ENCODE measurements around the gene VANGL2.

The VANGL2 gene

DNA sequence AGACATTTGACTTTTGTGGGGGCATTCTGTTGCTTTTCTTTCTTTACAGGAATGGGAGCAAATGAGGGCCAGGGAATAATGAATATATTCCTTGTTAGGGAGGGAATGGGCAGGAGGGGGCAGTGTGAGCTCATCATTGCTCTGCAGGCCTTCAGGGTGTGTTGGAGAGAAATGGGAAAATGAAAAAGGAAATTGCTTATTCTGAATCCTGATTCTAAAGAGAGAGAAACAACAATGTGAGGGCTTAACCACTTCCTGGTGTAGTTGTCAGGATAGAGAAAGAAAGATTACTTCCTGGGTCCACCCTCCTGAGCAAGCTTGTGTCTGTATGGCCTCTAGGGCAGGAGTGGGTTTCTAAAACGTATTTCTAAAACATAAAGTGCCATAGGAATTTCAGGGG is 28.3 kb downstream of the VANGL2 start:
- ATAC-seq = peak; percentile 90
- no peak for TF ChIP-seq ZNF70 (CRISPR knock-in tag; IDR thresholded peaks at IDR 0.05)
- TF ChIP-seq OSR1 (CRISPR knock-in tag; IDR thresholded peaks at IDR 0.05) = no peak
- TF ChIP-seq ZNF565 (CRISPR knock-in tag; conservative IDR thresholded peaks at IDR 0.05; ENCODE audit: low read depth) = no peak
- no peak for TF ChIP-seq CSDC2 (CRISPR knock-in tag; IDR thresholded peaks at IDR 0.05)
- no peak for TF ChIP-seq PPARA (CRISPR knock-in tag; IDR thresholded peaks at IDR 0.05; ENCODE audit: borderline replicate concordance)
- no peak for TF ChIP-seq ZFP3 (CRISPR knock-in tag; IDR thresholded peaks at IDR 0.05)
- TF ChIP-seq GLIS3 (CRISPR knock-in tag; IDR thresholded peaks at IDR 0.05) = no peak
- no peak for TF ChIP-seq RARB (CRISPR knock-in tag; IDR thresholded peaks at IDR 0.05)
- TF ChIP-seq ESRRG (CRISPR knock-in tag; IDR thresholded peaks at IDR 0.05) = no peak
- TF ChIP-seq, protein P1, sequence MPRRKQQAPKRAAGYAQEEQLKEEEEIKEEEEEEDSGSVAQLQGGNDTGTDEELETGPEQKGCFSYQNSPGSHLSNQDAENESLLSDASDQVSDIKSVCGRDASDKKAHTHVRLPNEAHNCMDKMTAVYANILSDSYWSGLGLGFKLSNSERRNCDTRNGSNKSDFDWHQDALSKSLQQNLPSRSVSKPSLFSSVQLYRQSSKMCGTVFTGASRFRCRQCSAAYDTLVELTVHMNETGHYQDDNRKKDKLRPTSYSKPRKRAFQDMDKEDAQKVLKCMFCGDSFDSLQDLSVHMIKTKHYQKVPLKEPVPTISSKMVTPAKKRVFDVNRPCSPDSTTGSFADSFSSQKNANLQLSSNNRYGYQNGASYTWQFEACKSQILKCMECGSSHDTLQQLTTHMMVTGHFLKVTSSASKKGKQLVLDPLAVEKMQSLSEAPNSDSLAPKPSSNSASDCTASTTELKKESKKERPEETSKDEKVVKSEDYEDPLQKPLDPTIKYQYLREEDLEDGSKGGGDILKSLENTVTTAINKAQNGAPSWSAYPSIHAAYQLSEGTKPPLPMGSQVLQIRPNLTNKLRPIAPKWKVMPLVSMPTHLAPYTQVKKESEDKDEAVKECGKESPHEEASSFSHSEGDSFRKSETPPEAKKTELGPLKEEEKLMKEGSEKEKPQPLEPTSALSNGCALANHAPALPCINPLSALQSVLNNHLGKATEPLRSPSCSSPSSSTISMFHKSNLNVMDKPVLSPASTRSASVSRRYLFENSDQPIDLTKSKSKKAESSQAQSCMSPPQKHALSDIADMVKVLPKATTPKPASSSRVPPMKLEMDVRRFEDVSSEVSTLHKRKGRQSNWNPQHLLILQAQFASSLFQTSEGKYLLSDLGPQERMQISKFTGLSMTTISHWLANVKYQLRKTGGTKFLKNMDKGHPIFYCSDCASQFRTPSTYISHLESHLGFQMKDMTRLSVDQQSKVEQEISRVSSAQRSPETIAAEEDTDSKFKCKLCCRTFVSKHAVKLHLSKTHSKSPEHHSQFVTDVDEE (CRISPR knock-in tag; IDR thresholded peaks at IDR 0.05) = no peak
- TF ChIP-seq, protein P2, sequence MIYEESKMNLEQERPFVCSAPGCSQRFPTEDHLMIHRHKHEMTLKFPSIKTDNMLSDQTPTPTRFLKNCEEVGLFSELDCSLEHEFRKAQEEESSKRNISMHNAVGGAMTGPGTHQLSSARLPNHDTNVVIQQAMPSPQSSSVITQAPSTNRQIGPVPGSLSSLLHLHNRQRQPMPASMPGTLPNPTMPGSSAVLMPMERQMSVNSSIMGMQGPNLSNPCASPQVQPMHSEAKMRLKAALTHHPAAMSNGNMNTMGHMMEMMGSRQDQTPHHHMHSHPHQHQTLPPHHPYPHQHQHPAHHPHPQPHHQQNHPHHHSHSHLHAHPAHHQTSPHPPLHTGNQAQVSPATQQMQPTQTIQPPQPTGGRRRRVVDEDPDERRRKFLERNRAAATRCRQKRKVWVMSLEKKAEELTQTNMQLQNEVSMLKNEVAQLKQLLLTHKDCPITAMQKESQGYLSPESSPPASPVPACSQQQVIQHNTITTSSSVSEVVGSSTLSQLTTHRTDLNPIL (CRISPR knock-in tag; IDR thresholded peaks at IDR 0.05; ENCODE audit: low read depth) = no peak
- TF ChIP-seq, protein P3, sequence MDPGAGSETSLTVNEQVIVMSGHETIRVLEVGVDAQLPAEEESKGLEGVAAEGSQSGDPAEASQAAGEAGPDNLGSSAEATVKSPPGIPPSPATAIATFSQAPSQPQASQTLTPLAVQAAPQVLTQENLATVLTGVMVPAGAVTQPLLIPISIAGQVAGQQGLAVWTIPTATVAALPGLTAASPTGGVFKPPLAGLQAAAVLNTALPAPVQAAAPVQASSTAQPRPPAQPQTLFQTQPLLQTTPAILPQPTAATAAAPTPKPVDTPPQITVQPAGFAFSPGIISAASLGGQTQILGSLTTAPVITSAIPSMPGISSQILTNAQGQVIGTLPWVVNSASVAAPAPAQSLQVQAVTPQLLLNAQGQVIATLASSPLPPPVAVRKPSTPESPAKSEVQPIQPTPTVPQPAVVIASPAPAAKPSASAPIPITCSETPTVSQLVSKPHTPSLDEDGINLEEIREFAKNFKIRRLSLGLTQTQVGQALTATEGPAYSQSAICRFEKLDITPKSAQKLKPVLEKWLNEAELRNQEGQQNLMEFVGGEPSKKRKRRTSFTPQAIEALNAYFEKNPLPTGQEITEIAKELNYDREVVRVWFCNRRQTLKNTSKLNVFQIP (CRISPR knock-in tag; IDR thresholded peaks at IDR 0.05; ENCODE audit: borderline replicate concordance, low read depth) = no peak
- TF ChIP-seq, protein P4, sequence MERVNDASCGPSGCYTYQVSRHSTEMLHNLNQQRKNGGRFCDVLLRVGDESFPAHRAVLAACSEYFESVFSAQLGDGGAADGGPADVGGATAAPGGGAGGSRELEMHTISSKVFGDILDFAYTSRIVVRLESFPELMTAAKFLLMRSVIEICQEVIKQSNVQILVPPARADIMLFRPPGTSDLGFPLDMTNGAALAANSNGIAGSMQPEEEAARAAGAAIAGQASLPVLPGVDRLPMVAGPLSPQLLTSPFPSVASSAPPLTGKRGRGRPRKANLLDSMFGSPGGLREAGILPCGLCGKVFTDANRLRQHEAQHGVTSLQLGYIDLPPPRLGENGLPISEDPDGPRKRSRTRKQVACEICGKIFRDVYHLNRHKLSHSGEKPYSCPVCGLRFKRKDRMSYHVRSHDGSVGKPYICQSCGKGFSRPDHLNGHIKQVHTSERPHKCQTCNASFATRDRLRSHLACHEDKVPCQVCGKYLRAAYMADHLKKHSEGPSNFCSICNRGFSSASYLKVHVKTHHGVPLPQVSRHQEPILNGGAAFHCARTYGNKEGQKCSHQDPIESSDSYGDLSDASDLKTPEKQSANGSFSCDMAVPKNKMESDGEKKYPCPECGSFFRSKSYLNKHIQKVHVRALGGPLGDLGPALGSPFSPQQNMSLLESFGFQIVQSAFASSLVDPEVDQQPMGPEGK (CRISPR knock-in tag; IDR thresholded peaks at IDR 0.05; ENCODE audit: borderline replicate concordance) = no peak

DNA sequence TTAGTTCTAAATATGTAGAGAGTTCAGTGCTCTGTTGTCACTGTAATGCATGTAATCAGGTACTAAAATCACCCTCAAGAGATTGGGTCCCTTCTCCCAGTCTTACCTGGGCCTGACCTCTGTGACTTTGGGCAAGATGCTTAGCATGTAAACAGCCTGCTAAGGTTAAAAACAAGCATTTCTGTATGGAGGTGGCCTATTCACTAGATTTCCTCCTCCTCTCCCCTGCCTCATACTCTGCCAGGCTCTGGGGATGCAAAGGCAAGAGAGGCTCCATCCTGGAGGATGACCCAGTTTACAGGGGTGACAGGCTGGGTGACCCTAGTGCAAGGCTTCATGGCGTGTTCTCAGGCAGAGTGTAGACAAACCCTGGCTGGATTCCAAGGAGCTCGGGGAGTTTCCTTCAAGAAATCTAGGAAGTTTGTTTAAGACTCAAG is 28.8 kb downstream of the VANGL2 start:
- ATAC-seq = no peak; the same call in 2 of the 3 replicates
- TF ChIP-seq PPARA (CRISPR knock-in tag; IDR thresholded peaks at IDR 0.05; ENCODE audit: borderline replicate concordance) (no peak), SNAI2 (CRISPR knock-in tag; IDR thresholded peaks at IDR 0.05) (no peak), TOX (CRISPR knock-in tag; IDR thresholded peaks at IDR 0.05; ENCODE audit: borderline replicate concordance) (no peak), TCF4 (CRISPR knock-in tag; IDR thresholded peaks at IDR 0.05; ENCODE audit: borderline replicate concordance) (no peak), BACH2 (CRISPR knock-in tag; IDR thresholded peaks at IDR 0.05; ENCODE audit: borderline replicate concordance) (no peak), CSDC2 (CRISPR knock-in tag; IDR thresholded peaks at IDR 0.05) (no peak), GLIS3 (CRISPR knock-in tag; IDR thresholded peaks at IDR 0.05) (no peak), ZC3H10 (CRISPR knock-in tag; IDR thresholded peaks at IDR 0.05) (no peak), ESRRG (CRISPR knock-in tag; IDR thresholded peaks at IDR 0.05) (no peak), ISL1 (CRISPR knock-in tag; IDR thresholded peaks at IDR 0.05) (no peak), ZNF8 (CRISPR knock-in tag; IDR thresholded peaks at IDR 0.05) (no peak), ZNF565 (CRISPR knock-in tag; conservative IDR thresholded peaks at IDR 0.05; ENCODE audit: low read depth) (no peak), ZNF70 (CRISPR knock-in tag; IDR thresholded peaks at IDR 0.05) (no peak)
- TF ChIP-seq, protein P1 (CRISPR knock-in tag; IDR thresholded peaks at IDR 0.05) = no peak
- TF ChIP-seq, protein P5, sequence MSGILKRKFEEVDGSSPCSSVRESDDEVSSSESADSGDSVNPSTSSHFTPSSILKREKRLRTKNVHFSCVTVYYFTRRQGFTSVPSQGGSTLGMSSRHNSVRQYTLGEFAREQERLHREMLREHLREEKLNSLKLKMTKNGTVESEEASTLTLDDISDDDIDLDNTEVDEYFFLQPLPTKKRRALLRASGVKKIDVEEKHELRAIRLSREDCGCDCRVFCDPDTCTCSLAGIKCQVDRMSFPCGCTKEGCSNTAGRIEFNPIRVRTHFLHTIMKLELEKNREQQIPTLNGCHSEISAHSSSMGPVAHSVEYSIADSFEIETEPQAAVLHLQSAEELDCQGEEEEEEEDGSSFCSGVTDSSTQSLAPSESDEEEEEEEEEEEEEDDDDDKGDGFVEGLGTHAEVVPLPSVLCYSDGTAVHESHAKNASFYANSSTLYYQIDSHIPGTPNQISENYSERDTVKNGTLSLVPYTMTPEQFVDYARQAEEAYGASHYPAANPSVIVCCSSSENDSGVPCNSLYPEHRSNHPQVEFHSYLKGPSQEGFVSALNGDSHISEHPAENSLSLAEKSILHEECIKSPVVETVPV (CRISPR knock-in tag; IDR thresholded peaks at IDR 0.05) = no peak
- TF ChIP-seq, protein P3 (CRISPR knock-in tag; IDR thresholded peaks at IDR 0.05; ENCODE audit: borderline replicate concordance, low read depth) = no peak
- TF ChIP-seq, protein P2 (CRISPR knock-in tag; IDR thresholded peaks at IDR 0.05; ENCODE audit: low read depth) = no peak
- TF ChIP-seq, protein P4 (CRISPR knock-in tag; IDR thresholded peaks at IDR 0.05; ENCODE audit: borderline replicate concordance) = no peak

Data from SK-N-SH treated with all-trans-retinoic acid at 6 μM for 48 hours (cell line).